OCI-LY3 (cell line): ENCODE measurements around the gene CCDC138.

Experiments used
- H2AFZ ChIP-seq: fragments of 200-600, 300-600 bp; shearing (Covaris generic); 2 replicates; pipeline ENCODE4 v1.6.0; 2014; ENCODE audit warnings: antibody characterized with exemption, low read depth, low read length
- H3K27ac ChIP-seq: fragments of 200-600, 300-600 bp; sonication (generic); 2 replicates; pipeline ENCODE4 v1.5.1; 2014; ENCODE audit warnings: mild to moderate bottlenecking, low read length, moderate library complexity, mixed read lengths
- H3K27me3 ChIP-seq: fragments of 200-600, 300-600 bp; sonication (generic); 2 replicates; pipeline ENCODE4 v1.6.1; 2014; ENCODE audit warnings: low read depth, low read length, mixed read lengths
- H3K36me3 ChIP-seq: fragments of 200-600, 300-600 bp; sonication (generic); replicated peaks from 2 replicates; pipeline ENCODE3; 2014; ENCODE audit warnings: low read depth, low read length, mixed read lengths
- H3K4me1 ChIP-seq: fragments of 300-600, 200-600 bp; sonication (generic); 2 replicates; pipeline ENCODE4 v1.6.1; 2014; ENCODE audit warnings: low read length, mixed read lengths
- H3K4me2 ChIP-seq: fragments of 200-600, 300-600 bp; sonication (generic); 2 replicates; pipeline ENCODE4 v1.6.1; 2014; ENCODE audit warnings: low read length, mixed read lengths
- H3K4me3 ChIP-seq: fragments of 300-600, 200-600 bp; sonication (generic); 2 replicates; pipeline ENCODE4 v1.5.1; 2014; ENCODE audit warnings: antibody characterized with exemption, mild to moderate bottlenecking, low read length, moderate library complexity
- H3K79me2 ChIP-seq: fragments of 300-600, 200-600 bp; shearing (Covaris generic); 2 replicates; pipeline ENCODE4 v1.6.1; 2014; ENCODE audit warnings: mild to moderate bottlenecking, low read length, mixed read lengths
- H3K9ac ChIP-seq: fragments of 300-600, 200-600 bp; shearing (Covaris generic); 2 replicates; pipeline ENCODE4 v1.6.0; 2014; ENCODE audit warnings: mild to moderate bottlenecking, low read length, moderate library complexity
- H3K9me3 ChIP-seq: fragments of 200-600, 300-600 bp; shearing (Covaris generic); 2 replicates; pipeline ENCODE4 v1.6.1; 2014; ENCODE audit warnings: low read length, mixed read lengths; ENCODE audit not compliant: insufficient read depth
- H4K20me1 ChIP-seq: fragments of 200-600, 300-600 bp; sonication (generic); 2 replicates; pipeline ENCODE4 v1.6.1; 2016; ENCODE audit warnings: low read length, mixed read lengths; ENCODE audit not compliant: insufficient read depth
- EZH2phosphoT487 ChIP-seq: fragments of 200-600 bp; shearing (Covaris generic); IDR thresholded peaks from 2 replicates; pipeline ENCODE4 v1.6.1; 2018; ENCODE audit warnings: antibody characterized with exemption, mixed run types, low read depth
- TF ChIP-seq, protein P1 (sequence below): fragments of 200-600, 300-600 bp; sonication (generic); IDR thresholded peaks from 2 replicates; pipeline ENCODE4 v1.5.1; 2014; ENCODE audit warnings: antibody characterized with exemption, low read length, low read depth

The CCDC138 gene

DNA sequence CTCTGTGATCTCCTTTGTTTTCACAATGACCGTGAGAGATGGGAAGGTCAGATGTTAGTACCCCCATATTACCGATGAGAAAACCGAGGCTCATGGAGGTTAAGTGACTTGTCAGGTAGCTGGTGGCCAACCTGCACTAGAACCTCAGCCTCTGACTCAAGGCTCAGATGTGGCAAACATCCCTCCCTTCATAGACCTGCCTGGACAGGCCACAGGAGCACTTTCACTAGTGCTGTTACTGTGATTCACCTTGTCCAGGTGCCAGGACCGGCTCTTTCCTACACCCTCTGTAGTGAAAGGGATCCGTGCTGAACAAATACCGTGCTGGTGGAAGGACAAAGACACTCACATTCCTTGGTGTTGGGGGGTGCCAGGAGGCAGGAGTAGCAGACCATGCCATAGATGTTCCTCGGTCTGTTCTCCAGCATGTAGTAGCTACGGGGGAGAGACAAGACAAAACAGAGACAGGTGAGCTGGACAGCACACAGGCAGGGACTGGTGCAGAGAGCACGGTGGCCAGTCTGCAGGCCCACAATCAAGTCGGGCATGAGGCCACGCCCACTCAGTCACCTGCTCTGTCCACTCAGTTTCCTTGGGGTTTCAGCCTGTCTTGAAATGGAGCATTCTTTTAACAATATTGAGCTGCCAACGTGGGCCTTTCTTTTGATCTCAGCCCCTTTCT, 136.6 kb downstream of the CCDC138 start:
- Histone ChIP-seq H3K9ac (no peak overlapping the region), H3K4me1 (no peaks in the 10 kb centered on the region), H3K79me2 (no peaks in the 10 kb centered on the region), H3K4me2 (no peak overlapping the region), H4K20me1 (no peaks in the 10 kb centered on the region), H3K4me3 (no peak overlapping the region), H3K27ac (no peak overlapping the region), H3K9me3 (no peaks in the 10 kb centered on the region), H2AFZ (no peak overlapping the region), H3K36me3 (no peaks in the 10 kb centered on the region), H3K27me3 (no peaks in the 10 kb centered on the region)
- no peak for TF ChIP-seq EZH2phosphoT487
- TF ChIP-seq, protein P1, sequence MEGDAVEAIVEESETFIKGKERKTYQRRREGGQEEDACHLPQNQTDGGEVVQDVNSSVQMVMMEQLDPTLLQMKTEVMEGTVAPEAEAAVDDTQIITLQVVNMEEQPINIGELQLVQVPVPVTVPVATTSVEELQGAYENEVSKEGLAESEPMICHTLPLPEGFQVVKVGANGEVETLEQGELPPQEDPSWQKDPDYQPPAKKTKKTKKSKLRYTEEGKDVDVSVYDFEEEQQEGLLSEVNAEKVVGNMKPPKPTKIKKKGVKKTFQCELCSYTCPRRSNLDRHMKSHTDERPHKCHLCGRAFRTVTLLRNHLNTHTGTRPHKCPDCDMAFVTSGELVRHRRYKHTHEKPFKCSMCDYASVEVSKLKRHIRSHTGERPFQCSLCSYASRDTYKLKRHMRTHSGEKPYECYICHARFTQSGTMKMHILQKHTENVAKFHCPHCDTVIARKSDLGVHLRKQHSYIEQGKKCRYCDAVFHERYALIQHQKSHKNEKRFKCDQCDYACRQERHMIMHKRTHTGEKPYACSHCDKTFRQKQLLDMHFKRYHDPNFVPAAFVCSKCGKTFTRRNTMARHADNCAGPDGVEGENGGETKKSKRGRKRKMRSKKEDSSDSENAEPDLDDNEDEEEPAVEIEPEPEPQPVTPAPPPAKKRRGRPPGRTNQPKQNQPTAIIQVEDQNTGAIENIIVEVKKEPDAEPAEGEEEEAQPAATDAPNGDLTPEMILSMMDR: no peak

GRCh38 chr2:108923736-108924579, 137.4 kb downstream of the CCDC138 start:
- Histone ChIP-seq H2AFZ (no peak overlapping the region), H3K4me1 (no peaks in the 10 kb centered on the region), H4K20me1 (no peaks in the 10 kb centered on the region), H3K79me2 (no peaks in the 10 kb centered on the region), H3K9ac (no peak overlapping the region), H3K4me2 (no peak overlapping the region), H3K9me3 (no peaks in the 10 kb centered on the region), H3K27me3 (no peaks in the 10 kb centered on the region), H3K4me3 (no peak overlapping the region), H3K27ac (no peak overlapping the region), H3K36me3 (no peaks in the 10 kb centered on the region)
- TF ChIP-seq, protein P1: no peak
- TF ChIP-seq EZH2phosphoT487: no peak

GRCh38 chr2:108924580-108925251, 138.1 kb downstream of the CCDC138 start:
- no peak overlapping the region for H3K4me2 ChIP-seq
- H3K9ac ChIP-seq: no peak overlapping the region
- no peaks in the 10 kb centered on the region for H3K36me3 ChIP-seq
- H3K27ac ChIP-seq: no peak overlapping the region
- no peaks in the 10 kb centered on the region for H3K27me3 ChIP-seq
- no peaks in the 10 kb centered on the region for H3K4me1 ChIP-seq
- TF ChIP-seq, protein P1: no peak
- TF ChIP-seq EZH2phosphoT487: no peak
- no peaks in the 10 kb centered on the region for H3K79me2 ChIP-seq
- H3K9me3 ChIP-seq: no peaks in the 10 kb centered on the region
- no peaks in the 10 kb centered on the region for H4K20me1 ChIP-seq
- H2AFZ ChIP-seq: no peak overlapping the region
- no peak overlapping the region for H3K4me3 ChIP-seq

DNA sequence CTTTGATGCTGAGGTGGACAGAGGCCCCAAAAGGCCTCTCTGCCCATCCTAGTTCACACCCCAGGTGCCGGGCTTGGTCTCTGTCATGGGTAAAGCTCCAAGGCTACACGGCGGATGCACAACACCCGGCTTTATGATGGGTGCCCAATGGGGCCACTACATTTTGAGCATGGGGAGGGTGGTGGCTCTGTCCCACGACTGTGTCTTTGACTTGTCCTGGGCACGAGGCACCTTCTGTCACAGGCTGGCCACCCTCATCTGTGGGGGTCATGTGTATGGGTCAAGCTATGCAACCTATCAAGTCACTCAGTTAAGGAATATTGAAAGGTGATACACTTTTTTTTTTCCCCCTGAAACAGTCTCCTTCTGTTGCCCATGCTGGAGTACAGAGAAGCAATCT, 138.7 kb downstream of the CCDC138 start:
- H3K27me3 ChIP-seq: no peaks in the 10 kb centered on the region
- H3K4me2 ChIP-seq: no peak overlapping the region
- no peaks in the 10 kb centered on the region for H3K36me3 ChIP-seq
- H2AFZ ChIP-seq: no peak overlapping the region
- H3K4me1 ChIP-seq: no peaks in the 10 kb centered on the region
- no peaks in the 10 kb centered on the region for H4K20me1 ChIP-seq
- H3K79me2 ChIP-seq: no peaks in the 10 kb centered on the region
- no peaks in the 10 kb centered on the region for H3K9me3 ChIP-seq
- TF ChIP-seq EZH2phosphoT487: no peak
- TF ChIP-seq, protein P1: no peak
- no peak overlapping the region for H3K27ac ChIP-seq
- no peak overlapping the region for H3K4me3 ChIP-seq
- no peak overlapping the region for H3K9ac ChIP-seq
